CD4-positive, alpha-beta T cell (primary cell): ENCODE results near the gene VWA3B. TPM values are rescaled to one million over a fixed set of nuclear protein-coding genes. Genes with fewer than 3 reads are reported as not detected.

ENCODE experiments used
- ATAC-seq: fragments of 200-7000 bp; cut with Tn5 transposase; one replicate; pipeline ENCODE4 v1.10.0; 2022; ENCODE audit warnings: mild to moderate bottlenecking; ENCODE audit not compliant: poor library complexity
- CTCF ChIA-PET: fragments of 350-600 bp; sonication (Branson Sonifier 250); formaldehyde crosslinking; loops from one replicate; lab custom pipeline; 2021; ENCODE audit warnings: antibody characterized with exemption, inconsistent platforms; lab: Charles Lee
- POLR2A ChIA-PET: fragments of 350-600 bp; sonication (Branson Sonifier 250); formaldehyde crosslinking; loops from one replicate; lab custom pipeline; 2021; ENCODE audit warnings: antibody characterized with exemption, inconsistent platforms; lab: Charles Lee
- DNase-seq, 14 experiments: peaks; one replicate each; pipeline ENCODE4 v3.0.0-alpha.2; 2013 to 2020; ENCODE audit warnings: mixed read lengths in 2 of 14
- H3K27ac ChIP-seq, 2 donors: one replicate each; pipeline versions ENCODE4 v1.5.1 to v1.7.0; 2013; ENCODE audit warnings: low read length in 2 of 2, low read depth in 1 of 2, mild to moderate bottlenecking in 1 of 2
- H3K27me3 ChIP-seq, 2 experiments: 1 replicate in 1 of 2; 2 replicates in 1 of 2; pipeline versions ENCODE4 v1.6.1 to v1.7.0; 2013; ENCODE audit warnings: low read length in 2 of 2, control low read depth in 1 of 2, mild to moderate bottlenecking in 1 of 2, moderate library complexity in 1 of 2; ENCODE audit not compliant: insufficient read depth in 2 of 2, control insufficient read depth in 1 of 2
- H3K36me3 ChIP-seq: one replicate; pipeline ENCODE4 v1.6.1; 2013; ENCODE audit warnings: low read length, control low read depth; ENCODE audit not compliant: insufficient read depth
- H3K4me1 ChIP-seq: one replicate; pipeline ENCODE4 v1.6.1; 2013; ENCODE audit warnings: low read length, control low read depth; ENCODE audit not compliant: insufficient read depth
- H3K4me3 ChIP-seq: one replicate; pipeline ENCODE4 v1.5.1; 2013; ENCODE audit warnings: mild to moderate bottlenecking, low read length, moderate library complexity
- H3K9me3 ChIP-seq, 2 experiments: 1 replicate in 1 of 2; 2 replicates in 1 of 2; pipeline versions ENCODE4 v1.6.1 to v1.7.0; 2013; ENCODE audit warnings: low read length in 2 of 2, mild to moderate bottlenecking in 2 of 2, control low read depth in 1 of 2, moderate library complexity in 1 of 2; ENCODE audit not compliant: control insufficient read depth in 1 of 2, insufficient read depth in 1 of 2
- H3K27ac Mint-ChIP-seq: one replicate; pipeline ENCODE4 v1.8.0; 2020; ENCODE audit warnings: mixed read lengths
- H3K27me3 Mint-ChIP-seq: one replicate; pipeline ENCODE4 v1.8.0; 2021; ENCODE audit warnings: mixed read lengths
- H3K36me3 Mint-ChIP-seq: one replicate; pipeline ENCODE4 v1.8.0; 2021; ENCODE audit warnings: low read depth, mixed read lengths
- H3K4me1 Mint-ChIP-seq: one replicate; pipeline ENCODE4 v1.8.0; 2021; ENCODE audit warnings: low read depth, mixed read lengths
- H3K4me3 Mint-ChIP-seq: one replicate; pipeline ENCODE4 v1.8.0; 2020; ENCODE audit warnings: mild to moderate bottlenecking, mixed read lengths
- H3K9me3 Mint-ChIP-seq: one replicate; pipeline ENCODE4 v1.8.0; 2020; ENCODE audit warnings: mixed read lengths
- intact Hi-C, 2 experiments: fragments of 100-400 bp; cut with DNase I in 1 of 2; cut with micrococcal nuclease in 1 of 2; formaldehyde crosslinking; loops; one replicate each; pipeline versions ENCODE4 v1.15.1 to v1.9.0; 2023 to 2025; cut with DNase I, micrococcal nuclease
- total RNA-seq, 174 experiments: library from RNA in 2 of 174; stranded (reverse) in 2 of 174; gene quantifications; one replicate each; pipeline ENCODE4 v1.2.3 and lab custom pipeline; 2021 to 2026
- TF ChIP-seq, protein P1 (sequence below): fragments of 200-600 bp; IDR thresholded peaks from one replicate; pipeline ENCODE4 v1.8.0; 2022; ENCODE audit warnings: antibody characterized with exemption, mild to moderate bottlenecking

VWA3B gene
- total RNA-seq, 2 experiments from 2014 or later: not detected

GRCh38 chr2:98311771-98312545 is 225.0 kb downstream of the VWA3B start:
- H3K9me3 Mint-ChIP-seq: no peaks in the 10 kb centered on the region
- intact Hi-C loops: no loop called here
- ChIA-PET CTCF (no interaction called here), POLR2A (no interaction called here)
- no peak overlapping the region for H3K4me3 ChIP-seq
- H3K36me3 ChIP-seq: no peaks in the 10 kb centered on the region
- DNase-seq (no peak), ATAC-seq (no peak)
- no peaks in the 10 kb centered on the region for H3K4me1 Mint-ChIP-seq
- peaks cover 4 to 10% of the 10 kb centered on the region in 2 experiments for H3K27me3 ChIP-seq
- TF ChIP-seq, protein P1, sequence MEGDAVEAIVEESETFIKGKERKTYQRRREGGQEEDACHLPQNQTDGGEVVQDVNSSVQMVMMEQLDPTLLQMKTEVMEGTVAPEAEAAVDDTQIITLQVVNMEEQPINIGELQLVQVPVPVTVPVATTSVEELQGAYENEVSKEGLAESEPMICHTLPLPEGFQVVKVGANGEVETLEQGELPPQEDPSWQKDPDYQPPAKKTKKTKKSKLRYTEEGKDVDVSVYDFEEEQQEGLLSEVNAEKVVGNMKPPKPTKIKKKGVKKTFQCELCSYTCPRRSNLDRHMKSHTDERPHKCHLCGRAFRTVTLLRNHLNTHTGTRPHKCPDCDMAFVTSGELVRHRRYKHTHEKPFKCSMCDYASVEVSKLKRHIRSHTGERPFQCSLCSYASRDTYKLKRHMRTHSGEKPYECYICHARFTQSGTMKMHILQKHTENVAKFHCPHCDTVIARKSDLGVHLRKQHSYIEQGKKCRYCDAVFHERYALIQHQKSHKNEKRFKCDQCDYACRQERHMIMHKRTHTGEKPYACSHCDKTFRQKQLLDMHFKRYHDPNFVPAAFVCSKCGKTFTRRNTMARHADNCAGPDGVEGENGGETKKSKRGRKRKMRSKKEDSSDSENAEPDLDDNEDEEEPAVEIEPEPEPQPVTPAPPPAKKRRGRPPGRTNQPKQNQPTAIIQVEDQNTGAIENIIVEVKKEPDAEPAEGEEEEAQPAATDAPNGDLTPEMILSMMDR: no peak
- no peak overlapping the region for H3K27ac Mint-ChIP-seq
- peaks cover 60% of the 10 kb centered on the region for H3K27me3 Mint-ChIP-seq
- H3K9me3 ChIP-seq: peaks cover 0 to 5% of the 10 kb centered on the region in 2 experiments
- no peak overlapping the region for H3K27ac ChIP-seq
- no peaks in the 10 kb centered on the region for H3K4me1 ChIP-seq
- no peak overlapping the region for H3K4me3 Mint-ChIP-seq
- no peaks in the 10 kb centered on the region for H3K36me3 Mint-ChIP-seq

GRCh38 chr2:98313492-98314250 is 226.7 kb downstream of the VWA3B start:
- Mint-ChIP-seq H3K27ac (no peak overlapping the region), H3K4me1 (no peaks in the 10 kb centered on the region), H3K4me3 (no peak overlapping the region), H3K36me3 (no peaks in the 10 kb centered on the region), H3K9me3 (no peaks in the 10 kb centered on the region), H3K27me3 (peaks cover 51% of the 10 kb centered on the region)
- no peak for ATAC-seq
- DNase-seq: no peak
- intact Hi-C loops: no loop called here
- no peaks in the 10 kb centered on the region for H3K4me1 ChIP-seq
- ChIA-PET POLR2A (no interaction called here), CTCF (no interaction called here)
- TF ChIP-seq, protein P1: no peak
- H3K27me3 ChIP-seq: peaks cover 0 to 10% of the 10 kb centered on the region in 2 experiments
- H3K36me3 ChIP-seq: no peaks in the 10 kb centered on the region
- H3K4me3 ChIP-seq: no peak overlapping the region
- H3K27ac ChIP-seq: no peak overlapping the region
- H3K9me3 ChIP-seq: peaks cover 0 to 5% of the 10 kb centered on the region in 2 experiments

DNA sequence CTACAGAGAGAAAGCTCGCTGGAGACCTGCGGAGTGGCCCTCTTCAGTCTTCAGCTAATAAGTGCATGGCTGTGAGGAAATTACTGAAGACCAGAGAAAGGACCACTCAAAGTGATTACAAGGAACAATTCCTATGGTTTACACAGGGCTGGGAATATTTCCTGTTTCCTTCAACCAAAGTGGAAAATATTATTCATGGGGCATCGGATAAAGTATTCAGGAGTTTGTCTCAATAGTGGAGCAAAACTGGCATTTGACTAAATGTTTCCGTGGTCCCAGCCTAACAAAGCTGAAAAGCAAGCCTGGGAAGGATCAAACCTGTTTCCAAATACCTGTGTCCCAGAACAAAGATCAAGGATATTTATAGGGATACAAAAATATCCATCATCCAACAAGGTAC is 227.3 kb downstream of the VWA3B start:
- H3K9me3 Mint-ChIP-seq: no peaks in the 10 kb centered on the region
- TF ChIP-seq, protein P1: no peak
- peaks cover 0 to 5% of the 10 kb centered on the region in 2 experiments for H3K9me3 ChIP-seq

More for the DNA sequence above, 227.3 kb downstream of the VWA3B start:
- peaks cover 0 to 10% of the 10 kb centered on the region in 2 experiments for H3K27me3 ChIP-seq
- intact Hi-C loops: no loop called here
- DNase-seq: no peak
- CTCF ChIA-PET: no interaction called here
- no peak overlapping the region for H3K27ac ChIP-seq
- ATAC-seq: no peak
- no peaks in the 10 kb centered on the region for H3K4me1 Mint-ChIP-seq
- H3K27ac Mint-ChIP-seq: no peak overlapping the region
- no peak overlapping the region for H3K4me3 ChIP-seq
- POLR2A ChIA-PET: no interaction called here
- H3K36me3 Mint-ChIP-seq: no peaks in the 10 kb centered on the region
- H3K4me3 Mint-ChIP-seq: no peak overlapping the region
- H3K36me3 ChIP-seq: no peaks in the 10 kb centered on the region
- H3K4me1 ChIP-seq: no peaks in the 10 kb centered on the region
- H3K27me3 Mint-ChIP-seq: peaks cover 49% of the 10 kb centered on the region
